Keratinocyte (primary cell): ENCODE data around the gene TDRD3. TPM values are rescaled to one million over a fixed set of nuclear protein-coding genes. Genes with fewer than 3 reads are reported as not detected.

Experiments
- DNase-seq: peaks from one replicate; pipeline ENCODE4 v3.0.0-alpha.2; 2011; ENCODE audit warnings: low read depth, missing footprints, low spot score
- FAIRE-seq: peaks from 2 replicates; lab custom pipeline; 2011; peaks lifted over from hg19 to GRCh38; lab: Jason Lieb, UNC
- H2AFZ ChIP-seq: 2 replicates; pipeline ENCODE4 v1.6.0; 2012; ENCODE audit warnings: low read length, control low read depth, inconsistent platforms; ENCODE audit not compliant: control insufficient read depth
- H3K27ac ChIP-seq: 2 replicates; pipeline ENCODE4 v1.5.1; 2011; ENCODE audit warnings: low read length; ENCODE audit not compliant: control insufficient read depth, insufficient read depth
- H3K27me3 ChIP-seq: 3 replicates; pipeline ENCODE4 v1.6.0; 2011; ENCODE audit warnings: low read length; ENCODE audit not compliant: control insufficient read depth, insufficient read depth; ENCODE audit errors: extremely low read depth
- H3K36me3 ChIP-seq, 2 experiments: 2 replicates in 1 of 2; 3 replicates in 1 of 2; pipeline ENCODE4 v1.5.1; 2011; ENCODE audit warnings: low read length in 2 of 2, mild to moderate bottlenecking in 1 of 2; ENCODE audit not compliant: control insufficient read depth in 2 of 2, insufficient read depth in 2 of 2; ENCODE audit errors: extremely low read depth in 1 of 2
- H3K4me1 ChIP-seq: 3 replicates; pipeline ENCODE4 v1.5.1; 2011; ENCODE audit warnings: low read length; ENCODE audit not compliant: control insufficient read depth, insufficient read depth; ENCODE audit errors: extremely low read depth
- H3K4me2 ChIP-seq: 3 replicates; pipeline ENCODE4 v1.6.0; 2011; ENCODE audit warnings: low read depth, low read length; ENCODE audit not compliant: control insufficient read depth, insufficient read depth; ENCODE audit errors: extremely low read depth
- H3K4me3 ChIP-seq, 3 experiments: fragments of 200-600 bp in 1 of 3; sonication (generic) in 1 of 3; 2 replicates in 2 of 3; 3 replicates in 1 of 3; pipeline ENCODE4 v1.5.1; 2011 to 2016; ENCODE audit warnings: low read length in 3 of 3, mild to moderate bottlenecking in 3 of 3, control low read depth in 2 of 3, inconsistent platforms in 1 of 3, low read depth in 1 of 3, mixed read lengths in 1 of 3, mixed run types in 1 of 3, moderate library complexity in 1 of 3; ENCODE audit not compliant: control insufficient read depth in 2 of 3, insufficient read depth in 2 of 3; ENCODE audit errors: extremely low read depth in 1 of 3
- H3K79me2 ChIP-seq: 2 replicates; pipeline ENCODE4 v1.6.0; 2012; ENCODE audit warnings: low read length; ENCODE audit not compliant: control insufficient read depth, insufficient read depth
- H3K9ac ChIP-seq: 3 replicates; pipeline ENCODE4 v1.6.0; 2011; ENCODE audit warnings: low read length; ENCODE audit not compliant: control insufficient read depth, insufficient read depth; ENCODE audit errors: extremely low read depth
- H3K9me1 ChIP-seq: 3 replicates; pipeline ENCODE4 v1.6.0; 2011; ENCODE audit warnings: low read length; ENCODE audit not compliant: control insufficient read depth, insufficient read depth; ENCODE audit errors: extremely low read depth
- H3K9me3 ChIP-seq: 2 replicates; pipeline ENCODE4 v1.5.1; 2012; ENCODE audit warnings: low read depth, low read length; ENCODE audit not compliant: control insufficient read depth
- H4K20me1 ChIP-seq: 3 replicates; pipeline ENCODE4 v1.6.0; 2011; ENCODE audit warnings: low read length; ENCODE audit not compliant: control insufficient read depth, insufficient read depth; ENCODE audit errors: extremely low read depth
- EZH2 ChIP-seq: IDR thresholded peaks from one replicate; pipeline ENCODE4 v1.6.1; 2012; ENCODE audit warnings: inconsistent platforms, mild to moderate bottlenecking, low read length, moderate library complexity
- dilution Hi-C: fragments of 300-500 bp; cut with MboI; formaldehyde crosslinking; loops from one replicate; pipeline ENCODE4 v1.7.0; 2020; ENCODE audit warnings: low sequenced_read_pairs; ENCODE audit not compliant: extremely low pct_ligation_motif_present
- polyA plus RNA-seq, 5 experiments: library from polyadenylated mRNA; depleted of rRNA in 3 of 5; stranded (reverse) in 3 of 5; stranded (forward) in 1 of 5; unstranded in 1 of 5; fragments of >200 nt; gene quantifications; 1 replicate in 1 of 5; 2 replicates in 3 of 5; 3 replicates in 1 of 5; pipeline versions ENCODE4 v1.2.1 to v1.2.3, GENCODE V29; 2011 to 2012; ENCODE audit warnings: missing spikeins in 2 of 5, low read depth in 1 of 5, low replicate concordance in 1 of 5
- TF ChIP-seq, protein P1 (sequence below), 3 experiments: IDR thresholded peaks in 1 of 3; conservative IDR thresholded peaks in 1 of 3; optimal IDR thresholded peaks in 1 of 3; 2 replicates in 2 of 3; 3 replicates in 1 of 3; pipeline versions ENCODE3 to v1.5.1; 2011; ENCODE audit warnings: low read length in 3 of 3, mild to moderate bottlenecking in 3 of 3, moderate library complexity in 2 of 3, control low read depth in 1 of 3, inconsistent platforms in 1 of 3; ENCODE audit not compliant: insufficient read depth in 2 of 3; ENCODE audit errors: extremely low read depth in 1 of 3

Gene TDRD3
- polyA plus RNA-seq, 1 donor (not counting 4 experiments of a cell fraction or from before 2014, with no cell fraction given): 10.7 TPM

GRCh38 chr13:60426075-60426474, 29.1 kb downstream of the TDRD3 start:
- Histone ChIP-seq H2AFZ (no peak overlapping the region), H3K27me3 (no peaks in the 10 kb centered on the region), H4K20me1 (no peaks in the 10 kb centered on the region), H3K9ac (no peak overlapping the region), H3K4me2 (no peak overlapping the region), H3K4me3 (no peak overlapping the region), H3K79me2 (no peaks in the 10 kb centered on the region), H3K27ac (no peak overlapping the region), H3K4me1 (no peaks in the 10 kb centered on the region), H3K9me1 (no peaks in the 10 kb centered on the region), H3K9me3 (no peaks in the 10 kb centered on the region), H3K36me3 (no peaks in the 10 kb centered on the region)
- DNase-seq (no peak), FAIRE-seq (no peak)
- dilution Hi-C loops: no loop called here
- TF ChIP-seq, protein P1, sequence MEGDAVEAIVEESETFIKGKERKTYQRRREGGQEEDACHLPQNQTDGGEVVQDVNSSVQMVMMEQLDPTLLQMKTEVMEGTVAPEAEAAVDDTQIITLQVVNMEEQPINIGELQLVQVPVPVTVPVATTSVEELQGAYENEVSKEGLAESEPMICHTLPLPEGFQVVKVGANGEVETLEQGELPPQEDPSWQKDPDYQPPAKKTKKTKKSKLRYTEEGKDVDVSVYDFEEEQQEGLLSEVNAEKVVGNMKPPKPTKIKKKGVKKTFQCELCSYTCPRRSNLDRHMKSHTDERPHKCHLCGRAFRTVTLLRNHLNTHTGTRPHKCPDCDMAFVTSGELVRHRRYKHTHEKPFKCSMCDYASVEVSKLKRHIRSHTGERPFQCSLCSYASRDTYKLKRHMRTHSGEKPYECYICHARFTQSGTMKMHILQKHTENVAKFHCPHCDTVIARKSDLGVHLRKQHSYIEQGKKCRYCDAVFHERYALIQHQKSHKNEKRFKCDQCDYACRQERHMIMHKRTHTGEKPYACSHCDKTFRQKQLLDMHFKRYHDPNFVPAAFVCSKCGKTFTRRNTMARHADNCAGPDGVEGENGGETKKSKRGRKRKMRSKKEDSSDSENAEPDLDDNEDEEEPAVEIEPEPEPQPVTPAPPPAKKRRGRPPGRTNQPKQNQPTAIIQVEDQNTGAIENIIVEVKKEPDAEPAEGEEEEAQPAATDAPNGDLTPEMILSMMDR (optimal IDR thresholded peaks at IDR 0.05 in 1 of 3, IDR thresholded peaks at IDR 0.05 in 1 of 3, conservative IDR thresholded peaks at IDR 0.05 in 1 of 3; ENCODE audit: extremely low read depth in 1 of 3, insufficient read depth in 2 of 3, low read length in 3 of 3): no peak
- no peak for TF ChIP-seq EZH2

GRCh38 chr13:60427285-60427684, 30.3 kb downstream of the TDRD3 start:
- TF ChIP-seq, protein P1 (optimal IDR thresholded peaks at IDR 0.05 in 1 of 3, IDR thresholded peaks at IDR 0.05 in 1 of 3, conservative IDR thresholded peaks at IDR 0.05 in 1 of 3; ENCODE audit: extremely low read depth in 1 of 3, insufficient read depth in 2 of 3, low read length in 3 of 3): no peak
- no peak for TF ChIP-seq EZH2
- H3K36me3 ChIP-seq: no peaks in the 10 kb centered on the region
- dilution Hi-C loops: no loop called here
- H3K27me3 ChIP-seq: no peaks in the 10 kb centered on the region
- no peaks in the 10 kb centered on the region for H3K9me3 ChIP-seq
- no peak overlapping the region for H3K4me2 ChIP-seq
- no peaks in the 10 kb centered on the region for H4K20me1 ChIP-seq
- no peaks in the 10 kb centered on the region for H3K4me1 ChIP-seq
- H3K27ac ChIP-seq: no peak overlapping the region
- no peaks in the 10 kb centered on the region for H3K79me2 ChIP-seq
- DNase-seq (no peak), FAIRE-seq (no peak)
- H3K9me1 ChIP-seq: no peaks in the 10 kb centered on the region
- H3K4me3 ChIP-seq: no peak overlapping the region
- no peak overlapping the region for H2AFZ ChIP-seq
- no peak overlapping the region for H3K9ac ChIP-seq
